ENCODE results near the gene MAP3K20. TPM values are rescaled to one million over a fixed set of nuclear protein-coding genes. Genes with fewer than 3 reads are reported as not detected.

MAP3K20 gene
- total and polyA plus RNA-seq, 2 of the 4 experiments (the other 2 are of a cell fraction), result 27.5 to 84.4 TPM

DNA sequence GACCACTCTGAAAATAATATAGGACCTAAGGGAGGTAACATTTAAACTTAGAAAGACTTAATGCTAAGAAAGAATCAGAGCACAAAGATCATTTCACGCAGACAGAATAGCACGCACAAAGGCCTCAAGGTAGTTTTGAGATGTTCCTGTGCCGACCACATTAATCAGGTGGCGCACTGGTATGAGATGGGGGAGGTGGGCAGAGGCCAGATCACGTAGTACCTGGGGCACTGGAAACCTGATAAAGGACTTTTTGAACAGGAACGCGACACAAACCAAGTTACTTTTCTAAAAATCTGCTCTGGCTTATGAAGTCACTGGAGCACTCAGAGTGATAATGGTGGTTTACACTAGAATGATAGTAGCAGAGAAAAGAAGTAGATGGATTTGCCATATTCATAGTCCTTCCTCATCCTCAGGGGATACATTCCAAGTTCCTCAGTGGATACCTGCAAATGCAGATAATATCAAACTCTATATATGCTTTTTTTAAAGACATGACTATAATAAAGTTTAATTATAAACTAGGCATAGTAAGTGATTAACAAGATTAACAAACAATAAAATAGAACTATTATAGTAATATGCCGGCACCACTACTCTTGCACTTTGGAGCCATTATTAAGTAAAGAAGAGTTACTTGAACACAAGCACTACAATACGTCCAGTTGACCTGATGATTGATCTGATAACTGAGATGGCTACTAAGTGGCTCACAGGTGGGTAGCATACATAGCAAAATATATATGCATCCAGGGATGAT, 236.4 kb downstream of the MAP3K20 start:
- H2BK15ac ChIP-seq (ENCODE audit: low read depth, low read length), result no peak overlapping the region
- 86% methylated on average over 7 of the region's 9 CpGs; no CpG with 5 or more reads in 1 of the 2 experiments for WGBS, 2 experiments (ENCODE audit: extremely low coverage in 2 of 2, insufficient read length in 1 of 2)
- H3K23ac ChIP-seq (ENCODE audit: low read depth, low read length), result no peak overlapping the region
- no peak overlapping the region for H2AFZ ChIP-seq (replicated peaks; ENCODE audit: low read length, poor library complexity)
- in situ Hi-C loops (cut with MboI; ENCODE audit: low sequenced_read_pairs), result no loop called here
- H4K20me1 ChIP-seq (ENCODE audit: insufficient read depth, low read length), result no peaks in the 10 kb centered on the region
- H3K18ac ChIP-seq (ENCODE audit: low read depth, low read length), result no peak overlapping the region
- H3K4me1 ChIP-seq (ENCODE audit: control insufficient read depth, insufficient read depth, low read length), result no peaks in the 10 kb centered on the region
- no peak overlapping the region for H2AK5ac ChIP-seq (ENCODE audit: low read depth, low read length)
- no peaks in the 10 kb centered on the region for H3K36me3 ChIP-seq (ENCODE audit: control insufficient read depth, insufficient read depth, low read length)
- no peak overlapping the region for H3K4ac ChIP-seq (ENCODE audit: low read depth, low read length)
- intact Hi-C loops (cut with micrococcal nuclease), result no loop called here
- H3K14ac ChIP-seq (replicated peaks; ENCODE audit: low read depth, low read length), result no peak overlapping the region
- H2BK20ac ChIP-seq (ENCODE audit: low read depth, low read length), result no peak overlapping the region
- H2AK9ac ChIP-seq (replicated peaks; ENCODE audit: low read depth, low read length, poor library complexity), result no peak overlapping the region
- H3K9me3 ChIP-seq (ENCODE audit: control insufficient read depth, insufficient read depth, low read length), result no peaks in the 10 kb centered on the region
- POLR2A ChIA-PET (ENCODE audit: unreplicated experiment), result no interaction called here
- TF ChIP-seq, protein P1, sequence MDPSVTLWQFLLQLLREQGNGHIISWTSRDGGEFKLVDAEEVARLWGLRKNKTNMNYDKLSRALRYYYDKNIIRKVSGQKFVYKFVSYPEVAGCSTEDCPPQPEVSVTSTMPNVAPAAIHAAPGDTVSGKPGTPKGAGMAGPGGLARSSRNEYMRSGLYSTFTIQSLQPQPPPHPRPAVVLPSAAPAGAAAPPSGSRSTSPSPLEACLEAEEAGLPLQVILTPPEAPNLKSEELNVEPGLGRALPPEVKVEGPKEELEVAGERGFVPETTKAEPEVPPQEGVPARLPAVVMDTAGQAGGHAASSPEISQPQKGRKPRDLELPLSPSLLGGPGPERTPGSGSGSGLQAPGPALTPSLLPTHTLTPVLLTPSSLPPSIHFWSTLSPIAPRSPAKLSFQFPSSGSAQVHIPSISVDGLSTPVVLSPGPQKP (IDR thresholded peaks at IDR 0.05; ENCODE audit: borderline replicate concordance, low read depth, low read length), result no peak
- TF ChIP-seq CHD1 (IDR thresholded peaks at IDR 0.05; ENCODE audit: low read depth, low read length) (no peak), POLR2A (IDR thresholded peaks at IDR 0.05; ENCODE audit: low read depth, low read length) (no peak), CEBPB (IDR thresholded peaks at IDR 0.05; ENCODE audit: low read depth, low read length) (no peak), RCOR1 (IDR thresholded peaks at IDR 0.05; ENCODE audit: insufficient replicate concordance, low read length) (no peak), RFX5 (IDR thresholded peaks at IDR 0.05; ENCODE audit: low read depth, low read length) (no peak), BHLHE40 (IDR thresholded peaks at IDR 0.05; ENCODE audit: low read depth, low read length) (no peak), MAFK (IDR thresholded peaks at IDR 0.05; ENCODE audit: low read depth, low read length) (no peak), SMC3 (IDR thresholded peaks at IDR 0.05; ENCODE audit: low read depth, low read length) (no peak), NFE2L2 (IDR thresholded peaks at IDR 0.05; ENCODE audit: low read depth, low read length) (no peak), MAZ (IDR thresholded peaks at IDR 0.05; ENCODE audit: borderline replicate concordance, low read depth, low read length) (no peak), RAD21 (IDR thresholded peaks at IDR 0.05; ENCODE audit: low read length) (no peak), FOS (IDR thresholded peaks at IDR 0.05; ENCODE audit: low read depth, low read length) (no peak), MXI1 (IDR thresholded peaks at IDR 0.05; ENCODE audit: borderline replicate concordance, low read depth, low read length) (no peak)
- TF ChIP-seq, protein P2, sequence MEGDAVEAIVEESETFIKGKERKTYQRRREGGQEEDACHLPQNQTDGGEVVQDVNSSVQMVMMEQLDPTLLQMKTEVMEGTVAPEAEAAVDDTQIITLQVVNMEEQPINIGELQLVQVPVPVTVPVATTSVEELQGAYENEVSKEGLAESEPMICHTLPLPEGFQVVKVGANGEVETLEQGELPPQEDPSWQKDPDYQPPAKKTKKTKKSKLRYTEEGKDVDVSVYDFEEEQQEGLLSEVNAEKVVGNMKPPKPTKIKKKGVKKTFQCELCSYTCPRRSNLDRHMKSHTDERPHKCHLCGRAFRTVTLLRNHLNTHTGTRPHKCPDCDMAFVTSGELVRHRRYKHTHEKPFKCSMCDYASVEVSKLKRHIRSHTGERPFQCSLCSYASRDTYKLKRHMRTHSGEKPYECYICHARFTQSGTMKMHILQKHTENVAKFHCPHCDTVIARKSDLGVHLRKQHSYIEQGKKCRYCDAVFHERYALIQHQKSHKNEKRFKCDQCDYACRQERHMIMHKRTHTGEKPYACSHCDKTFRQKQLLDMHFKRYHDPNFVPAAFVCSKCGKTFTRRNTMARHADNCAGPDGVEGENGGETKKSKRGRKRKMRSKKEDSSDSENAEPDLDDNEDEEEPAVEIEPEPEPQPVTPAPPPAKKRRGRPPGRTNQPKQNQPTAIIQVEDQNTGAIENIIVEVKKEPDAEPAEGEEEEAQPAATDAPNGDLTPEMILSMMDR (conservative IDR thresholded peaks at IDR 0.05; ENCODE audit: low read depth, low read length), result no peak
- TF ChIP-seq, protein P3, sequence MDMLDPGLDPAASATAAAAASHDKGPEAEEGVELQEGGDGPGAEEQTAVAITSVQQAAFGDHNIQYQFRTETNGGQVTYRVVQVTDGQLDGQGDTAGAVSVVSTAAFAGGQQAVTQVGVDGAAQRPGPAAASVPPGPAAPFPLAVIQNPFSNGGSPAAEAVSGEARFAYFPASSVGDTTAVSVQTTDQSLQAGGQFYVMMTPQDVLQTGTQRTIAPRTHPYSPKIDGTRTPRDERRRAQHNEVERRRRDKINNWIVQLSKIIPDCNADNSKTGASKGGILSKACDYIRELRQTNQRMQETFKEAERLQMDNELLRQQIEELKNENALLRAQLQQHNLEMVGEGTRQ (IDR thresholded peaks at IDR 0.05; ENCODE audit: low read depth, low read length), result no peak
- dilution Hi-C loops (cut with HindIII; ENCODE audit: low sequenced_read_pairs, unreplicated experiment), result no loop called here
- ATAC-seq (ENCODE audit: low read depth) (no peak), DNase-seq (no peak)
- no peak overlapping the region for H3K9ac ChIP-seq (ENCODE audit: low read depth, low read length)
- no peak overlapping the region for H2BK5ac ChIP-seq (ENCODE audit: low read depth, low read length, poor library complexity, severe bottlenecking)
- no peak overlapping the region for H3K56ac ChIP-seq (ENCODE audit: extremely low read depth, insufficient read depth, low read length)
- no peak overlapping the region for H3K27ac ChIP-seq (ENCODE audit: insufficient read depth, low read length)
- H3K27me3 ChIP-seq (ENCODE audit: control insufficient read depth, insufficient read depth, low read length), result peaks cover 4% of the 10 kb centered on the region; the same call in 1 of the 2 replicates
- BruUV-seq (replicated peaks), result no TSS peak
- H4K8ac ChIP-seq (ENCODE audit: low read depth in 2 of 2, low read length in 2 of 2), result no peak overlapping the region
- no peak overlapping the region for H4K5ac ChIP-seq (ENCODE audit: low read depth, low read length)
- no peak overlapping the region for H3K4me3 ChIP-seq (ENCODE audit: insufficient read depth, low read depth, low read length)
- H2BK120ac ChIP-seq (ENCODE audit: low read depth, low read length), result no peak overlapping the region
- CTCF ChIA-PET, result no interaction called here
- H3K4me2 ChIP-seq (ENCODE audit: low read depth, low read length), result no peak overlapping the region
- no peaks in the 10 kb centered on the region for H3K79me1 ChIP-seq (ENCODE audit: low read depth in 1 of 2, low read length in 2 of 2)
- H3K9me1 ChIP-seq (ENCODE audit: insufficient read depth, low read length), result no peaks in the 10 kb centered on the region
- no peak overlapping the region for H4K91ac ChIP-seq (ENCODE audit: insufficient read depth, low read depth, low read length)
